DND-41 (cell line): Measurements from ENCODE around the gene ESRRB.

ENCODE experiments used
- ATAC-seq: fragments of 200-7000 bp; cut with Tn5 transposase; 3 replicates; pipeline ENCODE4 v1.9.1; 2021; ENCODE audit warnings: low read depth; ENCODE audit not compliant: insufficient read depth
- DNase-seq: peaks from one replicate; pipeline ENCODE4 v3.0.0-alpha.2; 2020
- H2AFZ ChIP-seq: 2 replicates; pipeline ENCODE4 v1.6.0; 2012; ENCODE audit warnings: low read depth, low read length
- H3K27ac ChIP-seq: 2 replicates; pipeline ENCODE4 v1.5.1; 2012; ENCODE audit warnings: low read length, inconsistent platforms
- H3K27me3 ChIP-seq: fragments of 200-600 bp; sonication (generic); 2 replicates; pipeline ENCODE4 v1.6.0; 2012; ENCODE audit warnings: low read length, mild to moderate bottlenecking, inconsistent platforms; ENCODE audit not compliant: insufficient read depth, poor library complexity
- H3K36me3 ChIP-seq: 2 replicates; pipeline ENCODE4 v1.5.1; 2012; ENCODE audit warnings: low read length, inconsistent platforms; ENCODE audit not compliant: insufficient read depth
- H3K4me1 ChIP-seq: 2 replicates; pipeline ENCODE4 v1.5.1; 2012; ENCODE audit warnings: mild to moderate bottlenecking, low read length; ENCODE audit not compliant: insufficient read depth
- H3K4me2 ChIP-seq: 2 replicates; pipeline ENCODE4 v1.6.0; 2012; ENCODE audit warnings: mild to moderate bottlenecking, moderate library complexity, low read length, inconsistent platforms; ENCODE audit not compliant: insufficient read depth
- H3K4me3 ChIP-seq, 2 experiments: fragments of 200-600 bp in 1 of 2; shearing (Covaris generic) in 1 of 2; 2 replicates each; pipeline ENCODE4 v1.5.1; 2012 to 2016; ENCODE audit warnings: inconsistent platforms in 2 of 2, low read length in 2 of 2, mild to moderate bottlenecking in 2 of 2, low read depth in 1 of 2, moderate library complexity in 1 of 2
- H3K79me2 ChIP-seq: 2 replicates; pipeline ENCODE4 v1.6.0; 2012; ENCODE audit warnings: low read length, inconsistent platforms; ENCODE audit not compliant: insufficient read depth
- H3K9ac ChIP-seq: 2 replicates; pipeline ENCODE4 v1.6.0; 2012; ENCODE audit warnings: low read depth, mild to moderate bottlenecking, inconsistent platforms, low read length, moderate library complexity
- H3K9me3 ChIP-seq: 2 replicates; pipeline ENCODE4 v1.5.1; 2012; ENCODE audit warnings: low read length, moderate library complexity, mild to moderate bottlenecking, inconsistent platforms; ENCODE audit not compliant: insufficient read depth, severe bottlenecking
- H4K20me1 ChIP-seq: 2 replicates; pipeline ENCODE4 v1.6.0; 2012; ENCODE audit warnings: low read length; ENCODE audit not compliant: insufficient read depth
- EZH2 ChIP-seq: IDR thresholded peaks from 3 replicates; pipeline ENCODE4 v1.6.1; 2012; ENCODE audit warnings: borderline replicate concordance, low read depth, mild to moderate bottlenecking, moderate library complexity, low read length, inconsistent platforms; ENCODE audit not compliant: severe bottlenecking
- TF ChIP-seq, protein P1 (sequence below): IDR thresholded peaks from 2 replicates; pipeline ENCODE4 v1.5.1; 2012; ENCODE audit warnings: borderline replicate concordance, low read length, moderate library complexity, mild to moderate bottlenecking; ENCODE audit not compliant: poor library complexity, severe bottlenecking; ENCODE audit errors: extremely low read depth

The ESRRB gene

DNA sequence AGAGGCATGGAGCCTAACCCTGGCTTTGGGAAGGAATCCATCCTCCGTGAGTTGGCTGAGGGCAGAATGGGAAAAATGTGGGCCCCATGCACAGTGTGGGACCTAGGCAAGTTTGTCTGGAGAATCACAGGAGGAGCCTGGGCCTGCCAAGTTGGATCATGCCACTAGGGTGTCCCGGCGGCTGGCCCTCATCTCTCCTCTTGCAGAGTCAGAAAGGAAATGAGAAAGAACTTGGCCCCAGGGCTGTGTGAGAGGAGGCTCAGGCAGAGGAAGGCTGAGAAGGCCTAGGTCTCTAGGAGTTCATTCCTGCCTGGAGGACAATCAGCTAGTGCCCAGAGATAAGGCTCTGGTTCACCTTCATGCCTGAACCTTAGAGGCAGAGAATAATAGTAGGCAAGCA is 2.5 kb upstream of the ESRRB start:
- no peak overlapping the region for H3K9ac ChIP-seq
- no peaks in the 10 kb centered on the region; the same call in none of the 2 replicates for H4K20me1 ChIP-seq
- no peak for TF ChIP-seq EZH2
- TF ChIP-seq, protein P1, sequence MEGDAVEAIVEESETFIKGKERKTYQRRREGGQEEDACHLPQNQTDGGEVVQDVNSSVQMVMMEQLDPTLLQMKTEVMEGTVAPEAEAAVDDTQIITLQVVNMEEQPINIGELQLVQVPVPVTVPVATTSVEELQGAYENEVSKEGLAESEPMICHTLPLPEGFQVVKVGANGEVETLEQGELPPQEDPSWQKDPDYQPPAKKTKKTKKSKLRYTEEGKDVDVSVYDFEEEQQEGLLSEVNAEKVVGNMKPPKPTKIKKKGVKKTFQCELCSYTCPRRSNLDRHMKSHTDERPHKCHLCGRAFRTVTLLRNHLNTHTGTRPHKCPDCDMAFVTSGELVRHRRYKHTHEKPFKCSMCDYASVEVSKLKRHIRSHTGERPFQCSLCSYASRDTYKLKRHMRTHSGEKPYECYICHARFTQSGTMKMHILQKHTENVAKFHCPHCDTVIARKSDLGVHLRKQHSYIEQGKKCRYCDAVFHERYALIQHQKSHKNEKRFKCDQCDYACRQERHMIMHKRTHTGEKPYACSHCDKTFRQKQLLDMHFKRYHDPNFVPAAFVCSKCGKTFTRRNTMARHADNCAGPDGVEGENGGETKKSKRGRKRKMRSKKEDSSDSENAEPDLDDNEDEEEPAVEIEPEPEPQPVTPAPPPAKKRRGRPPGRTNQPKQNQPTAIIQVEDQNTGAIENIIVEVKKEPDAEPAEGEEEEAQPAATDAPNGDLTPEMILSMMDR: no peak
- ATAC-seq (no peak), DNase-seq (no peak)
- no peaks in the 10 kb centered on the region for H3K9me3 ChIP-seq
- H3K27ac ChIP-seq: no peak overlapping the region
- no peaks in the 10 kb centered on the region for H3K4me1 ChIP-seq
- no peaks in the 10 kb centered on the region for H3K79me2 ChIP-seq
- H3K4me2 ChIP-seq: no peak overlapping the region
- no peak overlapping the region for H3K4me3 ChIP-seq
- H3K27me3 ChIP-seq: peaks cover 24% of the 10 kb centered on the region
- H2AFZ ChIP-seq: no peak overlapping the region
- no peaks in the 10 kb centered on the region for H3K36me3 ChIP-seq

DNA sequence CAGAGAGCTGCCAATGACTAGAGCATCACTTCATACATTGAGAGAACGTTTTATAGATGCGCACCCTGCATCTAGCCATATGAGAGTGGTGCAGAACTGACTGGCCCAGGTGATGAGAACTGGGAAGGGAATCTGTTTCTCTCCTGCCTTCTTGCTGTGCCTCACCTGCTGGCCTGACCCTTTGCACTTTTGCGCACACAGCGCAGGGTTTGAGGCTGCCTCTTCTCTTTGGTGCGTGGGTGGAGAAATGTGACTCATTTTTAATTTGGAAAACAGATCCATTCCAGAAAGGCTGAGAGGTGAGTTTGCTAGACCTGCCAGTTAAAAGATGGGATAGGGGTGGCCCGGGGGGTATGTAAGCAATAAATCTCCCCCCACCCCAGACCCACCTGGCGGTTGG is 453 bp upstream of the ESRRB start:
- H4K20me1 ChIP-seq: no peaks in the 10 kb centered on the region; the same call in none of the 2 replicates
- ATAC-seq (no peak), DNase-seq (no peak)
- no peaks in the 10 kb centered on the region for H3K79me2 ChIP-seq
- H3K4me2 ChIP-seq: no peak overlapping the region
- H3K27me3 ChIP-seq: peaks cover 36% of the 10 kb centered on the region
- no peaks in the 10 kb centered on the region for H3K9me3 ChIP-seq
- no peak overlapping the region for H3K27ac ChIP-seq
- no peak overlapping the region for H3K9ac ChIP-seq
- no peaks in the 10 kb centered on the region for H3K36me3 ChIP-seq
- H3K4me1 ChIP-seq: no peaks in the 10 kb centered on the region
- TF ChIP-seq EZH2: no peak
- no peak overlapping the region for H2AFZ ChIP-seq
- H3K4me3 ChIP-seq: no peak overlapping the region

DNA sequence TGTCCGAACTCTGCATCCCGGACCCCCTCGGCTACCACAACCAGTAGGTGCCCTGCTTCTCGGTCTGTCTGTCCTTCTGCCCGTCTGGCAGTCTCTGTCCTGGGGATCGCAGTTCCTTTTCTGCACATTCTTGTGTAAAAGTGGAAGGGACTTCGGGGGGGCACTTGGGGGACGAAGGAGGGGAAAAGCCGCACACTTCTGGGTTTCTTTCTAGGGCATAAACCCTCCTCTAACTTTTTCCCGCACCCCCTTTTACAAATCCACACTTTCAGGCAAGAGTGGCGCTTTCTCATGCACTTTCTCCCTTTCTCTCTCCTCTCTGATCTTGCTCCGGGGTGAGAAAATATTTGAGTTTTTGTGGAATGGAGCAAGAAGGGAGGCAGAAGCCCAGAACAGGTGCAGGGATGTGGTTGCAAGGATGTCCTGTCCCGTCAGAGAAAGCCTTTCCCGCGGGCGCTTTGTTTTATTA is 506 bp downstream of the ESRRB start:
- H3K27me3 ChIP-seq: peaks cover 37% of the 10 kb centered on the region
- no peak overlapping the region for H3K4me3 ChIP-seq
- H3K36me3 ChIP-seq: no peaks in the 10 kb centered on the region
- H3K9ac ChIP-seq: no peak overlapping the region
- H3K9me3 ChIP-seq: no peaks in the 10 kb centered on the region
- no peaks in the 10 kb centered on the region; the same call in none of the 2 replicates for H4K20me1 ChIP-seq
- H3K79me2 ChIP-seq: no peaks in the 10 kb centered on the region
- no peak for DNase-seq
- ATAC-seq: no peak
- no peak overlapping the region for H3K4me2 ChIP-seq
- no peaks in the 10 kb centered on the region for H3K4me1 ChIP-seq
- no peak overlapping the region for H3K27ac ChIP-seq
- TF ChIP-seq, protein P1: no peak
- TF ChIP-seq EZH2: no peak
- no peak overlapping the region for H2AFZ ChIP-seq

DNA sequence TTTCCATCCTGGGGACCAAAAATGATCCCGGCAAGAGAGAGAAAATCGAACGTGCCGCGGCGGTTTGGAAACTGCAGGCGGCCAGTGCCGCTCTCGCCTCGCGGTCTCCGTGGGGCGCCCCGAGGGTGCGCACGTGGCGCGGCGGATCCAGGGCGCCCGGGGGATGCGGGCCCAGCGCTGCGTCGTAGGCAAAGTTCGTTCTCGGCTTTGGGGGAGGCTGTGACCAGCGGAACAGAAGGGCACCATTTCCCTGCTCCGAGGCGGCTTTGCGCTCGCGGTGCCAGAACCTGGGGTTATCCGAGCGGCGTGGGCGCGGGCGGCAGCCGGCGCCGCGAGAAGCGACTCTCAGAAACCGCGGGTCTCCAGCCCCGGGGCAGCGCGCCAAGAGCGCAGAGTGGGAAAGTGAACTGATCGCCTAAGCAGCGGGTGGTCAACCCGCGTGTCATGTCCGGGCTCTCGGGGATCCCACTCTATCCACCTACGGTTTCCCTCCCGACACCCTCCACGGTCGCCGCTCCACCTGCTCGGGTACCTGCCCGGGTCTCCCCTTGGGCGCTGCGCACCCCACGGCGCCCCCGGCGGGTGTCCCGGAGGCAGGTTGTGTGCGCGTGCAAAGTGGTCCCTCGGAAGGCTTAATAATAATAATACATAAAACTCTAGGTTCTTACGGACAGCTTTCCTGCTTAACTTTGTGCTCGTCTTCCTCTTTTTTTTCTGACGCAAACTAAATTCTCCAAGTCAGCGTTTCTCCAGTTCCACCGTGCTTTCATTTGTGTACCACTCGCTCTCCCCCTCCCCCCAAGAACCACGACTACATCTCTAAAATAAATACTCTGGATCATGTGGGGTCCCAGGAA is 1.2 kb downstream of the ESRRB start:
- no peak overlapping the region for H2AFZ ChIP-seq

More for the DNA sequence above, 1.2 kb downstream of the ESRRB start:
- TF ChIP-seq EZH2: no peak
- TF ChIP-seq, protein P1: no peak
- H4K20me1 ChIP-seq: no peaks in the 10 kb centered on the region; the same call in none of the 2 replicates
- H3K36me3 ChIP-seq: no peaks in the 10 kb centered on the region
- no peak overlapping the region for H3K9ac ChIP-seq
- H3K9me3 ChIP-seq: no peaks in the 10 kb centered on the region
- H3K27ac ChIP-seq: no peak overlapping the region
- no peaks in the 10 kb centered on the region for H3K4me1 ChIP-seq
- peaks cover 36% of the 10 kb centered on the region for H3K27me3 ChIP-seq
- H3K79me2 ChIP-seq: no peaks in the 10 kb centered on the region
- H3K4me3 ChIP-seq: no peak overlapping the region
- ATAC-seq: no peak
- no peak for DNase-seq
- H3K4me2 ChIP-seq: no peak overlapping the region
